ENCODE measurements around the gene LRRC55.
"Not testable (repeated sequence)": the region's sequence is repeated elsewhere in the genome, so short reads cannot be mapped to it uniquely, and the experiment has no call there.

Gene LRRC55

GRCh38 chr11:57160665-57161064 lies 21.1 kb upstream of the LRRC55 start:
- no peak for TF ChIP-seq CTCF (IDR thresholded peaks at IDR 0.05; ENCODE audit: low read depth, low read length)
- H3K4me3 ChIP-seq (ENCODE audit: low read depth, low read length), result no peak overlapping the region

- TF ChIP-seq CTCF (IDR thresholded peaks at IDR 0.05; ENCODE audit: low read depth, low read length), result no peak
- H3K4me3 ChIP-seq (ENCODE audit: low read depth, low read length), result no peak overlapping the region
Measured at GRCh38 chr11:57161351-57161750, 20.4 kb upstream of the LRRC55 start.

GRCh38 chr11:57162179-57162898 lies 19.4 kb upstream of the LRRC55 start:
- no peak overlapping the region for H3K4me3 ChIP-seq (ENCODE audit: low read depth, low read length)
- no peak for TF ChIP-seq CTCF (IDR thresholded peaks at IDR 0.05; ENCODE audit: low read depth, low read length)

GRCh38 chr11:57163160-57163868 lies 18.4 kb upstream of the LRRC55 start:
- TF ChIP-seq CTCF (IDR thresholded peaks at IDR 0.05; ENCODE audit: low read depth, low read length), result no peak
- no peak overlapping the region for H3K4me3 ChIP-seq (ENCODE audit: low read depth, low read length)

GRCh38 chr11:57164317-57164716 lies 17.4 kb upstream of the LRRC55 start:
- no peak overlapping the region for H3K4me3 ChIP-seq (ENCODE audit: low read depth, low read length)
- no peak for TF ChIP-seq CTCF (IDR thresholded peaks at IDR 0.05; ENCODE audit: low read depth, low read length)

- H3K4me3 ChIP-seq (ENCODE audit: low read depth, low read length), result no peak overlapping the region
- TF ChIP-seq CTCF (IDR thresholded peaks at IDR 0.05; ENCODE audit: low read depth, low read length), result no peak
Measured at GRCh38 chr11:57167125-57167846, 14.5 kb upstream of the LRRC55 start.

GRCh38 chr11:57169732-57170313 lies 11.9 kb upstream of the LRRC55 start:
- not testable (repeated sequence) for H3K4me3 ChIP-seq (ENCODE audit: low read depth, low read length)

All from WI38 (cell line).